VCaP (cell line): Measurements from ENCODE around the gene RAP1B.
"Not testable (repeated sequence)": the region's sequence is repeated elsewhere in the genome, so short reads cannot be mapped to it uniquely, and the experiment has no call there.

Experiments used
- H3K27ac ChIP-seq: fragments of 450-650 bp; 2 replicates; pipeline ENCODE4 v1.5.1; 2017
- TF ChIP-seq, protein P1 (sequence below): fragments of 450-650 bp; conservative IDR thresholded peaks from 2 replicates; pipeline ENCODE4 v1.5.1; 2017; ENCODE audit warnings: mild to moderate bottlenecking, moderate library complexity

The RAP1B gene

DNA sequence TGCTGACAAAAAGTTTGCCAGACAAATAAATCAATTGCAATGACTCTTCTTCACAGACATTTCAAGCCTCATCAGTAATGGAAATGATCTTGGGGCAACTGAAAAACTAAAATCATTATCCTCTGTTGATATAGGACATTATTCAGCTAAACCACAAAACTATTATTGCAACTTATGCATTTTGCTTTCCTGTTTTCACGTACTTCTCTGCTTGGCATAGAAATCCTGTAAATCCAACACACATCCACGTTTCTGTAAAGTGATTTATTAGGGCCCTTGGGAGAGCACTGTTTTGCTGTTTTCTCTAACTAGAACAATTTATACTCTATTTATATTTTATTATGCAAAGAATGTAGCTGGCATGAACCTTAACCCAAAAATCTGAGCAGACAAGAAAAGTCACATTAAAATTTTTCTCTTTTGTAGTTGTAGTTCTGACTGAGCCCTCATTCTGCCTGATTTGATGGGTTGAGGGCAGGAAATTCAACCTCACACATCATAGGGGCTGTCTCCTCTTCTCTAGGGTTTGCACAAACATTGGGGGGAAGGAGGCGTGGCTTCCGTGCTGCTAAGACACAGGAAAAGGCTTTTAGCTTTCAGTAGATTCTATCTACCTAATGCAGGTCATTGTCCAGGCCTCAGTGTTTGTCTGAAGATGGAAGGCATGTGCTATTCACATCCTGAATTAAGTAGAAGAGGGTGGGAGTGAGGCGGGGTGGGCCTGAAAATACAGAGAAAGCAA, 64.6 kb downstream of the RAP1B start:
- TF ChIP-seq, protein P1, sequence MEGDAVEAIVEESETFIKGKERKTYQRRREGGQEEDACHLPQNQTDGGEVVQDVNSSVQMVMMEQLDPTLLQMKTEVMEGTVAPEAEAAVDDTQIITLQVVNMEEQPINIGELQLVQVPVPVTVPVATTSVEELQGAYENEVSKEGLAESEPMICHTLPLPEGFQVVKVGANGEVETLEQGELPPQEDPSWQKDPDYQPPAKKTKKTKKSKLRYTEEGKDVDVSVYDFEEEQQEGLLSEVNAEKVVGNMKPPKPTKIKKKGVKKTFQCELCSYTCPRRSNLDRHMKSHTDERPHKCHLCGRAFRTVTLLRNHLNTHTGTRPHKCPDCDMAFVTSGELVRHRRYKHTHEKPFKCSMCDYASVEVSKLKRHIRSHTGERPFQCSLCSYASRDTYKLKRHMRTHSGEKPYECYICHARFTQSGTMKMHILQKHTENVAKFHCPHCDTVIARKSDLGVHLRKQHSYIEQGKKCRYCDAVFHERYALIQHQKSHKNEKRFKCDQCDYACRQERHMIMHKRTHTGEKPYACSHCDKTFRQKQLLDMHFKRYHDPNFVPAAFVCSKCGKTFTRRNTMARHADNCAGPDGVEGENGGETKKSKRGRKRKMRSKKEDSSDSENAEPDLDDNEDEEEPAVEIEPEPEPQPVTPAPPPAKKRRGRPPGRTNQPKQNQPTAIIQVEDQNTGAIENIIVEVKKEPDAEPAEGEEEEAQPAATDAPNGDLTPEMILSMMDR: no peak
- no peak overlapping the region for H3K27ac ChIP-seq

DNA sequence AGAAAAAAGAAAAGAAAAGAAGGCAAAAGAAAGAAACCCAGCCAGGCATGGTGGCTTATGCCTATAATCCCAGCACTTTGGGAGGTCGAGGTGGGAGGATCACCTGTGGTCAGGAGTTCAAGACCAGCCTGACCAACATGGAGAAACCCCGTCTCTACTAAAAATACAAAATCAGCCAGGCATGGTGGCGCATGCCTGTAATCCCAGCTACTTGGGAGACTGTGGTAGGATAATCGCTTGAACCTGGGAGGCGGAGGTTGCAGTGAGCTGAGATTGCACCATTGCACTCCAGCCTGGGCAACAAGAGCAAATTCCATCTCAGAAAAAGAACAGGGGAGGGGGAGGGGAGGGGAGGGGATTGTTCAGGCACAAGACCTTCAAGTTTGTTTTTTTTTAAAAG, 66.2 kb downstream of the RAP1B start:
- H3K27ac ChIP-seq: not testable (repeated sequence)

DNA sequence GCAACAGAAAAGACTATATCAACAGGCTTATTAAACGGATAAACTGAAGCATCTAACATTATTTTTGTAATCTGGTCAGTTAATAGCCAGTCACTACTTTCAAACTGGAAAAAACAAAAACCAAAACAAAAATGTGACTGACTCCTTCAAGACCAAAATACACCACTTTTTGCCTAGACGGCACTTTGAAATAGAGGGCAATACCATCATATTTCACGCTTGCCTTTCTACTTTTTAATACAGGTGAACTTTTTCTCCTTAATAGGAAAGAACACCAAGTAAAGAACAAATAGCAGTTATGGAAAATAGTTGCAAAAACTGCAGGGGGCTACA, 75.5 kb downstream of the RAP1B start:
- TF ChIP-seq, protein P1: no peak
- H3K27ac ChIP-seq: peak overlapping the region; percentile 89

DNA sequence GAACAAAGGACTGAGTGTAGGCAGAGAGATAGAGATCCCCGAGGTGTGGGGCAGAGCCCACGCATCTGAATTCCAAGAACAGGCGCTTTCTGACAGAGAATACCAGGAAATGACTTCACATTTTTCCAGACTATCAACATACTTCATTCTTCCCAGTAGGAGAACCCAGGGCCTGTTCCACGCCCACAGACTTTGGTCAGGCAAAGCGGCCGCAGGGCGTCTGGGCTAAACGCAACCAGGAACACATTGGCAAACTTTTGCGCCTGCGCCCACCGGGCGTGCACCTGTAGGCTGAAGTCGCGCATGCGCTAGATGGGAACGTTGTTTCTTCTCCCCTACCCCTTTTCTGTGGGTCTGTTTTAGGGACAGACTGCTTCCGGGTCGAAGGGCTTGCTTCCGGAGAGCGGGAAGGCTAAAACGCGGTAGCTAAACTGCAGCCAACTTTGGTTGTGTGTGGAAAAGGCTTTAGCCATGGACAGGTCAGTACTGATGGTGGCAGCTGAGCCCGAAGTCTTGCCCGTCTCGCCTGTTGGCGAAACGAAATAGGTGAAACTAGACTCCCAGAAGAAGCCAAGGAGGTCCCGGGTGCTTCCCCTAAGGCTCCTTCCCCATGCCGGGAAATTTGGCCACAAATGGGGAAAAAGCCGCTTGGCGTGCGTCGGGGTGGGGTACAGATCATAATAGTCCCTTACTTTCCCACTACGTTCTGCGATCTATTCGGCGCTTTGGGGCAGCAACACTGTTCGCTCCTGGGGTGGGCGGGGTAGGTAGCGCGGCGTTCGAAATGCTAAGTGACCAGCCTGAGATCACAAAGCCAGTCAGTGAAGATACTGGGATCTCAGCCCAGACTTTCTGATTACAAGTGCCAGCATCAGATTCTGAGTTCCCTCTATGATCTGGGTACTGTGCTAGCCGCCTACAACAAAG, 76.2 kb downstream of the RAP1B start, which contains the start of gene NUP107:
Gene NUP107 (plus strand): TSS at position 384 of the 927 bp plus-strand sequence. CDS start 88 bp downstream, at position 472.
- peak within 1 kb of the TSS; percentile 89 for H3K27ac ChIP-seq
- TF ChIP-seq, protein P1: no peak

DNA sequence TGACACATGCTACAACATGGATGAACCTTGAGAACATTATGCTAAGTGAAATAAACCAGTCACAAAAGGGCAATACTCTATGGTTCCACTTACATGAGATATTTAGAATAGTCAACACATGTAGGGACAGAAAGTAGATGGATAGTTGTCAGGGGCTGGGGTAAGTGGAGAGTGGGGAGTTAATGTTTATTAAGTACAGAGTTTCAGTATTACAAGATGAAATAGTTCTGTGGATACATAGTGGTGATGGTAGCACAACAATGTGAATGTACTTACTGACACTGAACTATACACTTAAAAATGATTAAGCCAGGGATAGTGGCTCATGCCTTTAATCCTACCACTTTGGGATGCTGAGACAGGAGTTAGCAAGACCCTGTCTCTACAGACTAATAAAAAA, 84.8 kb downstream of the RAP1B start:
- no peak overlapping the region for H3K27ac ChIP-seq
- TF ChIP-seq, protein P1: no peak

DNA sequence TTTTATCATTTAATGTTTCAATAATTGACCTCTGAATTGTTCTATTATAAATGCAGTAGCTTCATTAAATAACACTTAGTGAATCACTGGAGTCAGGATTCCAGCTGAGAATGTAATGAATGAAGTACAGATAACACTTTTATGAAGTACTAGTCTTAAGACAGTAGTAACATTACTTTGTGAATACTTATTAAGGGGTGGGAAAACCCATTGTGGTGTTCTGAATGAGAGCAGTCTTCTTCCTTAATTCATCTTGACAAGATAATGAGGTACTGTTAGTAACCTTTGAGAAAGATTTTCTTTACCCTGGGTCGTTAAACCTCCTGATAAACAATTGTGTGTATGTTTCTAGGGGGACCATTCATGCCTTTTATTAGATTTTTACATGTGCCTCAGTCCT, 88.8 kb downstream of the RAP1B start:
- no peak overlapping the region for H3K27ac ChIP-seq
- TF ChIP-seq, protein P1: no peak
